GM13976 (cell line): ENCODE measurements around the gene OSTN.
"Not testable (repeated sequence)": the region's sequence is repeated elsewhere in the genome, so short reads cannot be mapped to it uniquely, and the experiment has no call there.

ENCODE experiments used
- DNase-seq: peaks from one replicate; pipeline ENCODE4 v3.0.0; 2012; ENCODE audit warnings: low spot score
- CTCF ChIP-seq: IDR thresholded peaks from 2 replicates; pipeline ENCODE4 v1.5.1; 2012; ENCODE audit warnings: borderline replicate concordance, mild to moderate bottlenecking; ENCODE audit not compliant: insufficient read depth; ENCODE audit errors: extremely low read depth, missing control alignments, control extremely low read depth
- in situ Hi-C: fragments of 300-500 bp; cut with MboI; formaldehyde crosslinking; loops from one replicate; pipeline ENCODE4 v1.12.0; 2022; ENCODE audit warnings: low sequenced_read_pairs, mixed read lengths, inconsistent platforms; ENCODE audit not compliant: unreplicated experiment

Gene OSTN

GRCh38 chr3:191261304-191261638, 62.2 kb downstream of the OSTN start:
- no peak for DNase-seq
- no peak for TF ChIP-seq CTCF
- in situ Hi-C loops: no loop called here

- in situ Hi-C loops: no loop called here
- peak; percentile 31 for DNase-seq
- TF ChIP-seq CTCF: no peak
Measured at GRCh38 chr3:191262650-191263049, 63.6 kb downstream of the OSTN start.

- TF ChIP-seq CTCF: no peak
- in situ Hi-C loops: no loop called here
- peak; percentile 33 for DNase-seq
Measured at GRCh38 chr3:191263365-191263764, 64.3 kb downstream of the OSTN start.

- TF ChIP-seq CTCF: no peak
- no peak for DNase-seq
- in situ Hi-C loops: no loop called here
Measured at GRCh38 chr3:191263850-191264249, 64.8 kb downstream of the OSTN start.

GRCh38 chr3:191268737-191269136, 69.7 kb downstream of the OSTN start:
- no peak for TF ChIP-seq CTCF
- in situ Hi-C loops: no loop called here
- DNase-seq: no peak

GRCh38 chr3:191269289-191270085, 70.4 kb downstream of the OSTN start:
- peak; percentile 41 for DNase-seq
- in situ Hi-C loops: no loop called here
- TF ChIP-seq CTCF: no peak

GRCh38 chr3:191275244-191275643, 76.2 kb downstream of the OSTN start:
- in situ Hi-C loops, DNase-seq: not testable (repeated sequence)
